GM18519 (cell line): ENCODE data around the gene FTO.

Experiments
- ATAC-seq: cut with Tn5 transposase; IDR thresholded peaks from one replicate; pipeline ENCODE4 v1.9.1; 2021; ENCODE audit warnings: mild to moderate bottlenecking, moderate library complexity; ENCODE audit not compliant: unreplicated experiment, low FRiP score

Gene FTO

GRCh38 chr16:53775821-53776431 is 72.0 kb downstream of the FTO start:
- ATAC-seq = no peak

- no peak for ATAC-seq
Observed at GRCh38 chr16:53779186-53779585, 75.2 kb downstream of the FTO start.

DNA sequence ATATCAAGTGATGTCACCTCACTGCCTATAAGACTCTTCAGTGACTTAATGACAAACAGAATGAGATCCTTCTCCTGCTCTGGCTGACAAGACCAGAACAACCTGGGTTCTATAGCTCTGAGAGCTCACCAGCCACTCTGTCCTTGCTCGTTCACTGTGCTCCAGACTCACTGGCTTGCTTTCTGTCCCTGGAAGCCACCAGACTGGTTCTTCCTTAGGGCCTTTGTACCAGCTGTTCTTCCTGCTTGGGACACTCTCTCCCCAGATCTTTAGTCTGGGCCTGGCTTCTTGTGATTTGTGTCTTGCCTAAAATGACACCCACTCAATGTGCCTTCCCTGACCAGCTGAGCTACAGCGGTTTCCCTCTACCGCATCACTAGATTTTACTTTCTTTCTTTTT is 76.1 kb downstream of the FTO start:
- ATAC-seq = no peak

DNA sequence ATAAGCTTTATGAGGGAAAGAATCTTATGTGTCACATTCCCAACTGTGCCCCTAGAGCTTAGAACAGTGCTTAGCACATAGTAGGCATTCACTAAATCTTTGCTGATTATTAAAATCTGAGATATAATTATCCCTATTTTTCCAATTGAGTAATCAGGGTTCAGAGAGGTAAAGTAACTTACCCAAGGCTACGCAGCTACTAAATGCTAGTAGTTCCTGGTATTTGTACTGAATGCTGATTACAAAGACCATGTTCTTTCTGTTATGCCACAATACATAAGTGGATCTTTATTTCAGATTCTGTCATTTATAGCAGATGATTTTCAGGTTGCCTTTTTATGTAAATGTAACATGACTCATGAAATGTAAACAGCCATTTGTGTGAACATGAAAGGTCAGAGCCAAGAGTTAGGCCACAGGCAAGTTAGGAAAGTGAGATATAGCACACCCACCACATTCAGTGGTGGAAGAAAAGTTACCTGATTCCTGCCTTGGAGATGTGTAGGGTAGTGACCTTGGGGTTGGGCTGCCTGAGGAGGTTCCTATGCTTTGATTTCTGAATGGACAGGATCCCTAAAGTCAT is 77.2 kb downstream of the FTO start:
- no peak for ATAC-seq

- ATAC-seq = no peak
Observed at GRCh38 chr16:53782148-53782547, 78.2 kb downstream of the FTO start.

DNA sequence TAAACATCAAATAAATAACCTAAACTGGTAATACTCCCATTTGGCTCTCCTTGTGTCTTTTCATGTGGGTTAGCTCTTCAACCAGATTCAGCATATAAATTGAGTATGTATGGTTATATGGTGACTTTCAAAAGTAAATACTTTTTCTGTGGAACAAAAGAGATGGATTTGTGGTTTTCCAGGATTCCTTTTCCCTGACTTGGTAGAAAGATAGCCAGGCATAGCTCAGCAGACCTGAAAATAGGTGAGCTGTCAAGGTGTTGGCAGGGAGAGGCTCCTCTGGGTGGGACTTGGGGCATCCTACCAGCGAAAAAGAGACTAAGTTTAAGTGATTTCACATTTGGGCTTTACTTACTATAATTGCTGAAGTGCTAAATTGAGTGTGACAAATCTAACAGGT is 80.3 kb downstream of the FTO start:
- ATAC-seq = no peak

DNA sequence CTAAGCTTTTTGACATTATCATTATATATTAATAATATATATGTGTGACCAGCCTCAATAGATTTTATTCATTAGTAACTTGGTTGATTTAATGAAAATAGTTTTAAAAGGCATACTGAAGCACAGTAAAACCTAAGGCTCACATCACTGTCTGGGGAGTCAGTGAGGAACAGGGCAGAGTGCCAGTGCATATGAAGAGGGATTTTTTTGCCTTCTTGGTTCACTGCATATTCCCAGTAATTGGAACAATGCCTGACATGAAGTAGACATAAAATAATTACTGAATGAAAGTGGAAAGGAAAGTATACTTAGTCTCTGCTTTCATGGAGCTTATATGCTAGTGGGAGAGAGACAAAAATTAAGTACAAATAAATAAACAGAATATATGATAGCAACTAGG is 81.1 kb downstream of the FTO start:
- ATAC-seq = no peak

- no peak for ATAC-seq
Observed at GRCh38 chr16:53785916-53786315, 82.0 kb downstream of the FTO start.

GRCh38 chr16:53787423-53787822 is 83.5 kb downstream of the FTO start:
- ATAC-seq = no peak

GRCh38 chr16:53789137-53789536 is 85.2 kb downstream of the FTO start:
- no peak for ATAC-seq

- ATAC-seq = no peak
Observed at GRCh38 chr16:53792161-53792951, 88.4 kb downstream of the FTO start.

DNA sequence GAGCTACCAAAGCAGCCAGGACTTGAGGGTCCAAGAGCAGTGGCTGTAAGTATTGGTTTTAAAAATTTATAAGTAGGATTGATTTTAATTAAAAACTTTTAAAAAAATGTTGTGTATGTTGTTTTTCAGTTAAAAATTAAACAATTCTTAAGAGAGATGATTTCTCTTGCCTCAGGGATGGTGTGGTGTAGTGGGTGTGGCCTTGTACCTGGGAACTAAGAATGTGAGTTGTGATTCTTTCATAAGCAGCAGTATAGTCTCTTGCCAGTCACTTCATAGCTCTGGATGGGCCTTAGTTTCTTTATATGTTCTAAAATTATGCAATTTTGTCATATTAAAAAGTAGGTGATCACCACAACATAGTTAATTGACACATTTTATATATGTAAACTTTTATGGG is 99.5 kb downstream of the FTO start:
- ATAC-seq = no peak

DNA sequence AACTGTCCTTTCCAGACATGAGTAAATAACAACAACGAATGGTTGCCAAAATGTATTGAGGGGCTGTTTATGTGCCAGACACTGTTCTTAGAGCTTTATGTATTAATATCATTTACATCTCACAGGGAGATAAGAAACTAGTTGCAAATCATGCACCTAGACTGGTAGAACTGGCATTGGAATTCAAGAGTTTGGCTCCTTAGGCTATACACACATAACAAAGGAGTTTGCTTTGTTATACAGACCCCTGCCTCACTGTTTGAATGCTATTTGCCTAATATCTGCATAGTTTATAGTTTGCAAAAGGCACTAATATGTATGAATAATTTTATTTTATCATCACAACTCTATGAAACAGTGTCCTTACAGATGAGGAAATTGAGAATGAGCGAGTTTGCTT is 100.0 kb downstream of the FTO start:
- no peak for ATAC-seq

DNA sequence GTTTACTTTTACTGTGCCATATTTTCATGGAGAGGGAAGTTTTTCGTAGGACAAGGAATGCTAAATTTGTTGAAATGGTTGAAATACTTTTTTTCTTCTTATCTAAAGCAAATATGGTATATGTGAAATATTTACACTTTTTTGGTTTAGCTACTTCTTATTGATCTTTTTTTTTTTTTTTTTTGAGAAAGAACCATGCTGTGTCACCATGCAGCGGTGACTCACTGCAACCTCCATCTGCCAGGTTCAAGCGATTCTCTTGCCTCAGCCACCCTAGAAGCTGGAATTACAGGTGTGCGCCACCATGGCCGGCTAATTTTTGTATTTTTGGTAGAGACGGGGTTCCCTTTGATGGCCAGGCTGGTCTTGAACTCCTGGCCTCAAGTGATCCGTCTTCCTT is 100.5 kb downstream of the FTO start:
- ATAC-seq = no peak

GRCh38 chr16:53805113-53805512 is 101.2 kb downstream of the FTO start:
- ATAC-seq = no peak

DNA sequence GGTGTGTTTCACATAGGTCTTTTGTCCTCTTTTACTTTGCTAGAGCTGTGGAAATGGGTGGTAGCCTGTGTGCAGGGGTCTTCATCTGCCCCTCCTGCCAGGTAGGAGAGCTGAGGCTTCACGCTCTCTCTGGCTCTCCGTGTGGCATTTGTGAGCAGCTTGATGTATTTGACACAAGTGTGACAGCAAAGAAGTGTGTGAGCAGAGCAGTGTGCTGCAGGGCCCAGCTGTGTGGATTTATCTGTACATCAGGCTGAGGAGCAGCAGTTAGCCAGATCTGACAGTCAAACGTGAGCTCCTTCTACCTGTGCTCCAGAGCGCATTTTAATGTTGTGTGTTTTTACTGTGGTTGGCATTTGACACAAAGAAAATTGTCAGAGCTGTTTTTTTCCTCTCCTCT is 101.8 kb downstream of the FTO start:
- ATAC-seq = no peak

- no peak for ATAC-seq
Observed at GRCh38 chr16:53809088-53809932, 105.4 kb downstream of the FTO start.

DNA sequence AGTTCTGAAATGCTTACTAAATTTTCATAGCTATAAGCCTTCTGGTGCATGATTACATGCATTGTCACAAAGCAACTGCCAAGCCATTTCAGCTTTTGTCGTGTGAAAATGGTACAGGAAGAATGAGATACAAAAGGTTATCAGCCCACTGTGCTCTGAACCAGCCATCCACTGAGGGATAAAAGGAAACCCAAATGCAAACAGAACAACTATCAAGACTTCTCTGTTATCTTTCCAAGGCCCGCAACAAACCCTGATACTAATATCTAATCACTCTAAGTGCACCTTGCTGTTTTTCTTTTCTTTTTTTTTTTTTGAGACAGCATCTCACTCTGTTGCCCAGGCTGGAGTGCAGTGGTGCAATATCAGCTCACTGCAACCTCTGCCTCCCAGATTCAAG is 109.0 kb downstream of the FTO start:
- ATAC-seq = no peak

- no peak for ATAC-seq
Observed at GRCh38 chr16:53814801-53815200, 110.8 kb downstream of the FTO start.

GRCh38 chr16:53816211-53816836 is 112.4 kb downstream of the FTO start:
- no peak for ATAC-seq
